Motor neuron (in vitro differentiated cells): Measurements from ENCODE around the gene ADGRG3. TPM values are rescaled to one million over a fixed set of nuclear protein-coding genes. Genes with fewer than 3 reads are reported as not detected.

Experiments
- ATAC-seq, 8 experiments: fragments of 200-7000 bp; cut with Tn5 transposase; replicated peaks in 6 of 8; 2 replicates each; pipeline ENCODE4 v1.8.0; 2021; ENCODE audit warnings: mild to moderate bottlenecking in 8 of 8, moderate library complexity in 8 of 8
- H3K27ac ChIP-seq, 2 donors: fragments of 250-450 bp; sonication (Bioruptor Pico); 2 replicates each; pipeline ENCODE4 v1.9.0; 2021; ENCODE audit warnings: antibody characterized with exemption in 2 of 2, mild to moderate bottlenecking in 2 of 2, moderate library complexity in 1 of 2
- H3K4me1 ChIP-seq, 2 donors: fragments of 250-450 bp; sonication (Bioruptor Pico); replicated peaks in 1 of 2; 2 replicates each; pipeline ENCODE4 v1.6.1; 2021; ENCODE audit warnings: antibody characterized with exemption in 2 of 2, mild to moderate bottlenecking in 2 of 2, moderate library complexity in 1 of 2
- H3K4me3 ChIP-seq, 5 donors: fragments of 250-450 bp; sonication (Bioruptor Pico); 2 replicates each; pipeline ENCODE4 v1.9.0; 2021; ENCODE audit warnings: antibody characterized with exemption in 5 of 5, mild to moderate bottlenecking in 5 of 5, moderate library complexity in 4 of 5
- WGBS, 10 experiments: fragments of 450-650 bp; shearing (Covaris generic); methylation state at CpG; one replicate each; pipeline ENCODE4 v1.0.0; 2022; 5-methylcytosine and 5-hydroxymethylcytosine counted together
- in situ Hi-C, 9 experiments: fragments of 400-800 bp; cut with MboI; loops; one replicate each; pipeline ENCODE4 v1.15.0; 2021; ENCODE audit warnings: low sequenced_read_pairs in 9 of 9, low pct_unique_long_range_greater_than_20kb in 2 of 9; ENCODE audit not compliant: unreplicated experiment in 9 of 9
- total RNA-seq, 8 experiments: library from RNA; unstranded; fragments of 300-600 nt; gene quantifications; 2 replicates each; pipeline versions ENCODE4 v1.2.3 to v1.2.4, GENCODE V29; 2022

The ADGRG3 gene, protein sequence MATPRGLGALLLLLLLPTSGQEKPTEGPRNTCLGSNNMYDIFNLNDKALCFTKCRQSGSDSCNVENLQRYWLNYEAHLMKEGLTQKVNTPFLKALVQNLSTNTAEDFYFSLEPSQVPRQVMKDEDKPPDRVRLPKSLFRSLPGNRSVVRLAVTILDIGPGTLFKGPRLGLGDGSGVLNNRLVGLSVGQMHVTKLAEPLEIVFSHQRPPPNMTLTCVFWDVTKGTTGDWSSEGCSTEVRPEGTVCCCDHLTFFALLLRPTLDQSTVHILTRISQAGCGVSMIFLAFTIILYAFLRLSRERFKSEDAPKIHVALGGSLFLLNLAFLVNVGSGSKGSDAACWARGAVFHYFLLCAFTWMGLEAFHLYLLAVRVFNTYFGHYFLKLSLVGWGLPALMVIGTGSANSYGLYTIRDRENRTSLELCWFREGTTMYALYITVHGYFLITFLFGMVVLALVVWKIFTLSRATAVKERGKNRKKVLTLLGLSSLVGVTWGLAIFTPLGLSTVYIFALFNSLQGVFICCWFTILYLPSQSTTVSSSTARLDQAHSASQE
- total RNA-seq, result 1 to 10 TPM in 1 of 8 experiments, under 1 TPM in 5, not detected in 2; 0.10 to 1.1 (median 0.31) TPM

DNA sequence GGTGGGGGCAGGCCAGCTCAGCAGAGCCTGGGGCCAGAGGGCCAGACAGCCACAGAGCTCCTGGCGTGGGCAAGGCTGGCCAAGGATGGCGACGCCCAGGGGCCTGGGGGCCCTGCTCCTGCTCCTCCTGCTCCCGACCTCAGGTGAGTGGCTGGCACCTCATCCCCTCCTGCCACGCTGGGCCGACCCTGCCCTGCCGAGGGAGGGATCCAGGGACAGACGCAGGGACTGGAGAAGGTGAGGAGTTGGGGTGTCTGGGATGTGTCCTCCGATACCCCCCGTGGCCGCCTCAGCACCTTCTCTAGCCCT is at the start of gene ADGRG3:
Gene ADGRG3, plus strand, starts transcription at position 44 of the 309 bp plus-strand sequence. Its CDS starts 42 bp downstream, at position 86.
- H3K4me1 ChIP-seq, result peaks cover 15 to 16% of the 10 kb centered on the region in 2 donors
- no CpG with 5 or more reads among the region's 11 CpGs for WGBS, 10 experiments
- H3K4me3 ChIP-seq, result no peak within 1 kb of the TSS
- in situ Hi-C loops, result no loop called here
- H3K27ac ChIP-seq, result peak within 1 kb of the TSS; percentile 73 to 80
- ATAC-seq, result no peak

DNA sequence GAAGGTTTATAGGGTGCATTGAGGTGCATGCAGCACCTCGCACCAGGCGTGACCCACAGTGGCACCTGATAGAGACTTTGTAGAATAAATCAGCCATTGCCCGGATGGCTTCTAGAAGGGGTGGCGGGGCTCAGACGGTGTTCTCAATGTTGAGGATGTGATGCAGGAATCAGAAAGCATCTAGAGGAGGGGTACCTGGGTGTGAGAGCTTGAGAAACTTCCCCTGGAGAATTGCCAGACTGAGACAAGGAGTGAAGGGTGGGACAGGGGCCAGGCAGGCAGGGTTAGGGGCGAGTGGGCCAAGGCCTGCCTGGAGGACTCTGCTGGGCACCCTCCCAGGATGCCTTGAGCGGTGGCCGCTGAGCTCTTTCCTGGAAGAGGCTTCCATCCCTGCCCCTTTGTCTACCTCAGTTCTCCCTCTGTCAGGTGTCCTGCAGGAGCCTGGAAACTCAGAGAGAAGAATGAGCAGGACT is 48.9 kb upstream of the ADGRG3 start:
- Histone ChIP-seq H3K4me1 (peaks cover 25 to 42% of the 10 kb centered on the region in 2 donors), H3K27ac (no peak overlapping the region), H3K4me3 (no peak overlapping the region)
- no peak for ATAC-seq
- no CpG with 5 or more reads among the region's 8 CpGs for WGBS, 10 experiments
- in situ Hi-C loops, result no loop called here

DNA sequence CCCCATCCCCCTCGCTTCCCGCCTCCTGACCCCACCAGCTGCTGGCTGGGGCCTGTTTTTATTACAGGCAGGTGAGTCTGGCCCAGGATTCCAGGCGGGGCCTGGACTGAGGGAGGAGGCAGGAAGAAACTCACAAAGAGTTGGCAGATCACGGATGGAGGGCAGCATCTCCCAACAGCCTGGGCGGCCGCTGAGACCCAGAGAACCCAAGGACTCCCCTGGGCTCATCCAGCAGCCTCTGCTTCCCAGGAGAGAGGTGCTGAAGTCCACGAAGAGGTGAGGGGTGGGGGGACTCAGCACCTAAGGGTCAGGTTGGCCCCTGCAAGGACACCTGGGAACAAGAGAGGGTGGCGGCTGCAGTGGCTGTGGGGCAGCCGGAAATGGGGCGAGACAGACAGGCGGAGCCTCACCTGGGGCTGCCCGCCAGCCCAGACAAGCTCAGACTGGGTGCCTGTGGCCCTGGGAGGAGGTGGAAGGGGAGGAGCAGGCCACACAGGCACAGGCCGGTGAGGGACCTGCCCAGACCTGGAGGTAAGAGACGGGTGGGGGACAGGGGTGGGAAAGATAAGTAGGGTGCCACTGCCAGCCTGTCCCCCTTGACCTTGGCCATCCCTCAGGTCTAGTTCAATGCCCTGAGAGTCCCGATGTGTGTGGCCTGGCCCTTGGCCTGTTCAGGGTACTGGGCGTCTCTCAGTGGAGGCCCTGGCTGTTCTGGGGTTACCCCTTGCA is 48.3 kb upstream of the ADGRG3 start:
- no peak overlapping the region for H3K4me3 ChIP-seq
- H3K27ac ChIP-seq, result no peak overlapping the region
- peaks cover 30 to 48% of the 10 kb centered on the region in 2 donors for H3K4me1 ChIP-seq
- ATAC-seq, result peak in 2 of 8 experiments; percentile 3 to 7
- WGBS, 10 experiments, result 20 to 100% (median 74%) methylated on average over 1 to 4 of the region's 16 CpGs; no CpG with 5 or more reads in 6 of the 10 experiments
- in situ Hi-C loops, result no loop called here

DNA sequence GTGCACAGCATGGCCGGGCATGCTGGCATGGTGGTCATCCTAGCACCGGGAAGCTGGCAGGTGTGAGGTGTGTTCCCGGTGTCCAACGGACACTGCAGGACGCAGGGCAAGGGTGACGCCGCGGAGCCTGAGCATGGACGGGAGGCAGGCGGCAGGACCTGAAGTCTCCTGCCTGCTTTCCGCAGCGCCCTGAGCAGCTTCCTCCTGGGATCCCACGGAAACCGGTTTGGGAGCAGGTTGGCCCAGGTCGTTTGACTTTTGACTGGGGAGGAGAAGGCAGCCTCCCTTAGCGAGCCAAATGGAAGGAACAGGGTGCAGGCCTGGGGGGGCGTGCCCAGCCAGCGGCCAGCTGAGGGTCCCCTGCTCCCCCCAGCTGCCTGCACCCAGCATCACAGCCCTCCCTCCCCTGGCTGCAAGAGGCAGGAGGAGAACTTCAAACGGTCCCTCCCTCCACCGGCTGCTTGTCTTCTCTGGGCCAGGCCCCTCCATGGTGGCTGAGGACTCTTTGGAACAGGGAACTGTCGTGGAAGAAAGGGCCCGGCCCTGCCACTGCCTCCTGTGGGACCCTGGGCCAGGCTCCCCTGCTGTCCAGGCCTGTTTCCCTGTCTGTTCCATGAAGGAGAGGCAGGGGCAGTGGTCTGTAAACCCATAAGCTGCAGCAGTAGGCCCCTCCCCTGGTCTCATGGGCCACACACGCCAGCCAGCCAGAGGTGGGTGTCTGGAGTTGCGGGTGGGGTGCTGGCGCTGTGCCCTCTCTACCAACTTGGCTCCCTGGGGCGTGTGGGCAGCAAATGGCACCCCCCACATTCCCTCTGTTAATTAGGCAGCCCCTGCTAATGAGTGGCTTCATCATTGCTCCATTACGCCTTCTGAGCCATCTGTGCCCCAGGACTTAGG is 47.5 kb upstream of the ADGRG3 start:
- 0 to 100% (median 85%) methylated on average over 1 to 8 of the region's 27 CpGs; no CpG with 5 or more reads in 6 of the 10 experiments for WGBS, 10 experiments
- ATAC-seq, result peak in 5 of 8 experiments; percentile 4 to 24 (median 11)

DNA sequence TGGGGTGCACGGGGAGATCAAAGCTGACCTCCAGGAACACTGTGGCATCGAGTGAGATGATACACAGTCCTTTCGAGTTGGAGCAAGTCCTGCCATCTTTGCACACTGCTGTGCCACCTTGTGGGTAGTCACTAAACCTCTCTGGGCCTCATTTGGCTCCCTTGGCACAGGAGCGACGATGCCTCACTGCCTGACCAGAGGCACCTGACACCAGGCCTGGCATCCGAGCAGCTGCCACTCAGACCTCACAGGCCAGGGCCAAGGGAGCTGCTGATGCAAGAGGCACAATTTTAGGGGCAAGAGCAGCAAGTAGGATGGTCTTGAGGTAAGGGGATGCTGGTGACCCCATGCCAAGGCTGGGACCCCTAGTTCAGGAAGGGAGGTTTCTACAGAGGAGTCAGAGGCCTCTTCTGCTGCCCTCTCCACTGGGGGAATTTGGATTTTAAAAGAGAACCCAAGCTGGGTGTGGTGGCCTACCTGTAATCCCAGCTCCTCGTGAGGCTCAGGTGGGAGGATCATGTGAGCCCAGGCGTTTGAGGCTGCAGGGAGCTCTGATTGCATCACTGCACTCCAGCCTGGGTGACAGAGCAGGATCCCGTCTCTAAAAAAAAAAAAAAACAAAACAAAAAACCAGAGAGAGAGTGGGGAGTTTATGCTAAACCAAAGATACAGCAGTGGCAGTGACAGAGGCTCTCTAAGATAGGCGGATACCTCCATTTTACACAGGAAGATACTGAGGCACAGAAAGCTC is 46.4 kb upstream of the ADGRG3 start:
- ATAC-seq, result peak in 5 of 8 experiments; percentile 46 to 75 (median 54)
- Histone ChIP-seq H3K27ac (peak overlapping the region in 1 of 2 donors; percentile 42), H3K4me1 (peaks cover 35 to 53% of the 10 kb centered on the region in 2 donors), H3K4me3 (no peak overlapping the region)
- in situ Hi-C loops, result no loop called here
- WGBS, 10 experiments, result 6 to 93% (median 61%) methylated on average over 1 to 3 of the region's 10 CpGs; no CpG with 5 or more reads in 4 of the 10 experiments

More for the DNA sequence above, 47.5 kb upstream of the ADGRG3 start:
- Histone ChIP-seq H3K27ac (peak overlapping the region in 1 of 2 donors; percentile 25), H3K4me3 (no peak overlapping the region), H3K4me1 (peaks cover 35 to 53% of the 10 kb centered on the region in 2 donors)
- in situ Hi-C loops, result no loop called here

DNA sequence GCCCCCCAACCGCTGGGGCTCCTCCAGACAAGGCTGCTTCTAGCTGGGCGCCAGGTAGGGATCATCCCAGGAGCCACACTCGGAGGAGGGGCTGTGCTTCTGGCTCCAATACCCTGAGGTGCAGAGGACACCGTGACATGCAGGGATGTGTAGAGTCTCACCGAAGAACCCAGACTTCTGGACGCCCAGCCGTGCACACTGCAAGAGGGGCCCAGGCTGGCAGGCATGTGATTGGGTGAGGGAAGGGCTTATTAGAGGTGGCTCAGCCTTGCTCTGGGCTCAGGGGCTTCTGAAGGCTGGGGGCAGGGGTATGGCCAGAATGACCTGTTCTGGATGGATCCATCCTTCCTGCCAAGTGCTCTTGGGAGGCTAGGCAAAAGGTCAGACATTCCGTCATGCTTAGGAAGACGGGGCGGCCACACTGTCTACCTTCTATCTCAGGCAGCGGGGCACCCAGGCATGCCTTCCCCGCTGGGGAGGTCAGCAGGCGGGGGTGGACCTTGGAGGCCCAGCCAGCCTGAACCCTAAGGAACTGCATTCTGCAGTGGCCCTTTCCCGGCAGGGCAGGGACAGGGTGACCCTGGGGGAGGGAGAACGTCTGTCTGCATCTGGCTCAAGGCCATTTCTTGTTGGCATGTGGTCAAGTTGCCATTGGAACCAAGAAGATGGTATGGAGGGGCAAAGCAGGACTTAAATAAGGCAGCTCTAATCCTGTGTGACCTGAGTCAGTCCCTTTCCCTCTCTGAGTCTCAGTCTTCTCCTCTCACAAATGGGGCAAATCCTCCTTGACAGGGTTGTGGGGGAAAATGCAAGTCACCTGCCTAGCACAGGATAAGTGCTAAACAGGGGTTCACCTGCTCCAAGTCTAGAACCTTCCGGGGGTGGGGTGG is 45.5 kb upstream of the ADGRG3 start:
- peaks cover 39 to 60% of the 10 kb centered on the region in 2 donors for H3K4me1 ChIP-seq
- in situ Hi-C loops, result no loop called here
- 0 to 83% (median 61%) methylated on average over 1 to 10 of the region's 16 CpGs; no CpG with 5 or more reads in 2 of the 10 experiments for WGBS, 10 experiments
- peak in 4 of 8 experiments; percentile 2 to 18 (median 9) for ATAC-seq
- H3K27ac ChIP-seq, result peak overlapping the region in 1 of 2 donors; percentile 42
- no peak overlapping the region for H3K4me3 ChIP-seq

DNA sequence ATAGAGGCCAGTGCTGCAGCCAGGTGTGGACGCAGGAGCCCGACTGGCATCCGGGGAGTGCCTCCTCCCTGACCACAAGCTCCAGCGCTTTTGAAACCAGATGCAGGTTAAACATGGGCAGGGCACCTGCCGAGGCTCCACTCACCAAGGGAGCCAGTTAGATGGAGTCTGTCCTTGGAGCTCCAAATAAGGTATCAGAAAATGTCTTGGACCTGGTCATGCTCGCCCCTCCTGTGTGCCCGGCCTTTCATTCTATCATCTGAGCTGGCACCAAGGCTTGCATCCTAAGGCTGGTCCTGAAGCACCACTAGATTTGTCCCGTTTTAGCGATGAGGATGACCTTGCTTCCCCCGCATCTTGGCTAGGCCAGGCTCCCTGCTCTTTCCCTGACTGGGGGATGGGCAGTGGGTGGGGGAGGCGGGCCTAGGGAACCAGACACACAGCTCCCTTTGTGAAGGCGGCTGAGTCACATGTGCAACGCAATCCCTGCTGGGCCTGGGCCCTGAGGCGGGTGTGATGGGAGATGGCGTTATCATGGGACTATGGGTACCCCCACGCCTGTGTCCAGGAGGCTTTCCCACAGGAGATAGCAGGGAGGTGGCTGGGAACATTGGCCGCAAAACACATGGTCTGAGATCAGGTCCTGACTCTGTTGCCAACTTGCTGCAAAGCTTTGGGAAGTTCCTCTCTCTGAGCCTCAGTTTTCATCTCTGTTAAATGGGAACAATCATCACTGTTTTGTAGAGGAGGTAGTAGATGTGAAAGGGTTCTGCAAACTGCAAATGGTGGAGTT is 44.7 kb upstream of the ADGRG3 start:
- 75 to 100% (median 100%) methylated on average over 1 to 7 of the region's 17 CpGs; no CpG with 5 or more reads in 7 of the 10 experiments for WGBS, 10 experiments
- no peak overlapping the region for H3K27ac ChIP-seq
- no peak for ATAC-seq
- in situ Hi-C loops, result no loop called here
- no peak overlapping the region for H3K4me3 ChIP-seq
- H3K4me1 ChIP-seq, result peaks cover 48 to 65% of the 10 kb centered on the region in 2 donors

DNA sequence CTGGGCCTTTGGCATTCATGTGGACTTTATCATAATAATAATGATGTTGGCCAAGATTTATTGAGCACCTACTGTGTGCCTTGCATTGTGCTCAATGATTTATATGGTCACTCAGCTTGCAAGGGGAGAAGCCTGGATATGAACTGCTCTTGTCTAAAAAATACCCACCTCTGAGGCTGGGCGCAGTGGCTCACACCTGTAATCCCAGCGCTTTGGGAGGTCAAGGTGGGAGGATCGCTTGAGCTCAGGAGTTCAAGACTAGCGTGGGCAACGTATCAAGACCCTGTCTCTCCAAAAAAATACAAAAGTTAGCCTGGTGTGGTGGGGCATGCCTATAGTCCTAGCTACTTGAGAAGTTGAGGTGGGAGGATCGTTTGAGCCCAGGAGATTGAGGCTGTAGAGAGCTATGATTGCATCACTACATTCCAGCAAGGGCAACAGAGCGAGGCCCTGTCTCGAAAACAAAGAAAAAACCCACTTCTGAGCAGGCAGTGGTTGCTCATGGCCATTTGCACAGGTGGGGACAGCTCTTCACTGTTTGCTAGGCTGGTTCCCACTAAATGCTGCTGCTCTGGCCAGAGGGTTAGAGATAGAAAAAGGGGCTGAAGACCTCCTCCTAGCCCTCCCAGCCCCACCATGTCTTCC is 43.9 kb upstream of the ADGRG3 start:
- in situ Hi-C loops, result no loop called here
- H3K4me3 ChIP-seq, result no peak overlapping the region
- WGBS, 10 experiments, result 72 to 100% (median 94%) methylated on average over 2 to 6 of the region's 8 CpGs; no CpG with 5 or more reads in 4 of the 10 experiments
- H3K4me1 ChIP-seq, result peaks cover 53 to 72% of the 10 kb centered on the region in 2 donors
- H3K27ac ChIP-seq, result no peak overlapping the region
- no peak for ATAC-seq

DNA sequence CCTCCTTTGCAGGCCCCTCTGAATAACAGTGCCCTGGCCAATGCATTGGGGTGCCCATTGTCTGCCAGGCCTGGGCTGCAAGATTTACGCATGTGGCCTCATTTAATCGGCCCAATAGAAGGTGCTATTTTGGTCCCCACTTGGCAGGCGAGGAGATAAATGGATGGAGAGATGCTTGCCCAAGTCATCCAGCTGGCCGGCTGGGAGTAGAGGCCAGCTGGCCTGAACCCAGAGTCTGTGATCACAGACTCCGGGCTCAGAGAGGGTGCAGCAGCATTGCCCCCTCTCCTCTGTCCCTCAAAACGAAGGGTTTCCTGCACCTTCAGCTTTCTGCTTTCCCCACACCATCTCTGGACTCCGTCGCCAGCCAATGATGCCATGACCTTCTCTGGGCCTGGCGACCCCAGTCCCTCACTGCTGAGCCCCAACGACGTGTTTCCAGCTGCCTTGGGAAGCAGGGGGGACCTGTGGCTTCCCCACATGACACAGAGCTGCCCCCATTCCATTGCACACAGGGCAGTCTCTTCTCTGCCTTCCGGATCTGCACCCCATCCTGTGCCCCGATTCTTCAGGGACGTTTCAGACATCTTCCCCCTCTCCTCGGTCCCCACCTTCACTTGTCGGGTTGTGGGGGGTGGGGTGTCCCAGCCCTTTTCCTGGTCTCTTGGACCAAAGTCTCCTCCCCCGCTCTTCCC is 43.2 kb upstream of the ADGRG3 start:
- whole genome bisulfite sequencing, 10 experiments, result 42 to 89% (median 75%) methylated on average over 4 to 5 of the region's 17 CpGs; no CpG with 5 or more reads in 7 of the 10 experiments
- in situ Hi-C loops, result no loop called here
- no peak for ATAC-seq

More for the DNA sequence above, 43.2 kb upstream of the ADGRG3 start:
- H3K4me3 ChIP-seq, result no peak overlapping the region
- H3K27ac ChIP-seq, result no peak overlapping the region
- peaks cover 47 to 74% of the 10 kb centered on the region in 2 donors for H3K4me1 ChIP-seq
